HFFc6 (cell line): ENCODE results near the gene BIRC3. TPM values are rescaled to one million over a fixed set of nuclear protein-coding genes. Genes with fewer than 3 reads are reported as not detected.

Experiments
- DNase-seq: peaks from one replicate; pipeline ENCODE4 v3.0.0-alpha.2; 2018
- H3K27ac Mint-ChIP-seq: 2 replicates; pipeline ENCODE4 v1.8.0; 2020; ENCODE audit warnings: mild to moderate bottlenecking, mixed read lengths
- H3K27me3 Mint-ChIP-seq: 2 replicates; pipeline ENCODE4 v1.8.0; 2021; ENCODE audit warnings: mild to moderate bottlenecking, moderate library complexity, mixed read lengths; ENCODE audit not compliant: insufficient read depth
- H3K36me3 Mint-ChIP-seq: 2 replicates; pipeline ENCODE4 v1.8.0; 2021; ENCODE audit warnings: low read depth, mixed read lengths
- H3K4me1 Mint-ChIP-seq: 2 replicates; pipeline ENCODE4 v1.8.0; 2020; ENCODE audit warnings: low read depth, mixed read lengths
- H3K4me3 Mint-ChIP-seq: 2 replicates; pipeline ENCODE4 v1.8.0; 2020; ENCODE audit warnings: mild to moderate bottlenecking, moderate library complexity, mixed read lengths
- H3K9me3 Mint-ChIP-seq: 2 replicates; pipeline ENCODE4 v1.8.0; 2020; ENCODE audit warnings: mild to moderate bottlenecking, mixed read lengths
- CTCF ChIP-seq: fragments of 200-600 bp; sonication (generic); IDR thresholded peaks from 2 replicates; pipeline ENCODE4 v1.5.0; 2021; ENCODE audit warnings: antibody characterized with exemption, mild to moderate bottlenecking
- total RNA-seq, 6 experiments: library from RNA; stranded (reverse); fragmentation: NEBNext Ultra II Directional; extraction: Animal tissue kit (Norgen Biotek cat#: 25700); gene quantifications; 2 replicates in 1 of 6; 3 replicates in 5 of 6; pipeline ENCODE4 v1.2.3, GENCODE V29; 2021

The BIRC3 gene
- total RNA-seq, 6 experiments from 2014 or later = 0.35 to 0.66 (median 0.42) TPM

- no peak overlapping the region for H3K27ac Mint-ChIP-seq
These were observed 45.0 kb upstream of the BIRC3 start for GRCh38 chr11:102272047-102272824.

GRCh38 chr11:102274628-102275027 lies 42.7 kb upstream of the BIRC3 start:
- no peaks in the 10 kb centered on the region for H3K9me3 Mint-ChIP-seq
- TF ChIP-seq CTCF = no peak
- H3K36me3 Mint-ChIP-seq = no peaks in the 10 kb centered on the region
- H3K4me3 Mint-ChIP-seq = no peak overlapping the region
- H3K4me1 Mint-ChIP-seq = peaks cover 40% of the 10 kb centered on the region
- H3K27me3 Mint-ChIP-seq = no peaks in the 10 kb centered on the region
- H3K27ac Mint-ChIP-seq = no peak overlapping the region
- DNase-seq = no peak

More at GRCh38 chr11:102272047-102272824, 45.0 kb upstream of the BIRC3 start:
- Mint-ChIP-seq H3K4me3 (no peak overlapping the region), H3K27me3 (no peaks in the 10 kb centered on the region), H3K36me3 (0 out of 2 replicates have a peak, but pooled peaks cover 4% of the 10 kb centered on the region), H3K4me1 (peaks cover 53% of the 10 kb centered on the region), H3K9me3 (no peaks in the 10 kb centered on the region)
- no peak for TF ChIP-seq CTCF
- no peak for DNase-seq

- Mint-ChIP-seq H3K4me1 (peaks cover 40% of the 10 kb centered on the region), H3K36me3 (no peaks in the 10 kb centered on the region), H3K27ac (peak overlapping the region; percentile 59), H3K27me3 (no peaks in the 10 kb centered on the region), H3K4me3 (peak overlapping the region; percentile 18; the same call in 1 of the 2 replicates), H3K9me3 (no peaks in the 10 kb centered on the region)
- TF ChIP-seq CTCF = no peak
- DNase-seq = peak; percentile 6
These were observed 40.9 kb upstream of the BIRC3 start for GRCh38 chr11:102276362-102276761.

GRCh38 chr11:102276783-102277182 lies 40.5 kb upstream of the BIRC3 start:
- H3K4me1 Mint-ChIP-seq = peaks cover 40% of the 10 kb centered on the region
- H3K9me3 Mint-ChIP-seq = no peaks in the 10 kb centered on the region
- no peak for TF ChIP-seq CTCF
- H3K4me3 Mint-ChIP-seq = peak overlapping the region; percentile 18; the same call in 1 of the 2 replicates
- H3K27ac Mint-ChIP-seq = peak overlapping the region; percentile 59
- peak; percentile 9 for DNase-seq
- H3K27me3 Mint-ChIP-seq = no peaks in the 10 kb centered on the region
- H3K36me3 Mint-ChIP-seq = no peaks in the 10 kb centered on the region

- Mint-ChIP-seq H3K9me3 (no peaks in the 10 kb centered on the region), H3K27me3 (no peaks in the 10 kb centered on the region), H3K4me1 (peaks cover 46% of the 10 kb centered on the region), H3K4me3 (peak overlapping the region; percentile 72), H3K36me3 (no peaks in the 10 kb centered on the region), H3K27ac (peak overlapping the region; percentile 55; the same call in 1 of the 2 replicates)
- peak; percentile 8 for DNase-seq
- peak; percentile 26 for TF ChIP-seq CTCF
These were observed 37.6 kb upstream of the BIRC3 start for GRCh38 chr11:102279641-102280170.
